Measurements from ENCODE around the gene PHF21A.

The PHF21A gene

GRCh38 chr11:45895553-45896259 lies 225.5 kb downstream of the PHF21A start:
- DNase-seq: no peak
- Mint-ChIP-seq H3K4me1 (peaks cover 62% of the 10 kb centered on the region), H3K4me3 (no peak overlapping the region), H3K36me3 (ENCODE audit: low read depth) (no peaks in the 10 kb centered on the region), H3K27ac (no peak overlapping the region), H3K27me3 (ENCODE audit: low read depth, poor library complexity) (peaks cover 19% of the 10 kb centered on the region), H3K9me3 (no peaks in the 10 kb centered on the region)
- TF ChIP-seq CTCF (IDR thresholded peaks at IDR 0.05): no peak

- TF ChIP-seq CTCF (IDR thresholded peaks at IDR 0.05): no peak
- peaks cover 22% of the 10 kb centered on the region for H3K27me3 Mint-ChIP-seq (ENCODE audit: low read depth, poor library complexity)
- no peaks in the 10 kb centered on the region for H3K36me3 Mint-ChIP-seq (ENCODE audit: low read depth)
- H3K4me1 Mint-ChIP-seq: peaks cover 57% of the 10 kb centered on the region
- H3K27ac Mint-ChIP-seq: no peak overlapping the region
- no peak for DNase-seq
- H3K9me3 Mint-ChIP-seq: no peaks in the 10 kb centered on the region
- no peak overlapping the region for H3K4me3 Mint-ChIP-seq
Observed at GRCh38 chr11:45894555-45895247, 226.6 kb downstream of the PHF21A start.

GRCh38 chr11:45892856-45893255 lies 228.4 kb downstream of the PHF21A start:
- no peak overlapping the region for H3K4me3 Mint-ChIP-seq
- DNase-seq: no peak
- no peak for TF ChIP-seq CTCF (IDR thresholded peaks at IDR 0.05)
- peaks cover 38% of the 10 kb centered on the region for H3K27me3 Mint-ChIP-seq (ENCODE audit: low read depth, poor library complexity)
- H3K36me3 Mint-ChIP-seq (ENCODE audit: low read depth): no peaks in the 10 kb centered on the region
- no peaks in the 10 kb centered on the region for H3K9me3 Mint-ChIP-seq
- peaks cover 42% of the 10 kb centered on the region for H3K4me1 Mint-ChIP-seq
- no peak overlapping the region for H3K27ac Mint-ChIP-seq

- Mint-ChIP-seq H3K27me3 (ENCODE audit: low read depth, poor library complexity) (peaks cover 55% of the 10 kb centered on the region), H3K9me3 (no peaks in the 10 kb centered on the region), H3K4me3 (no peak overlapping the region), H3K4me1 (peaks cover 23% of the 10 kb centered on the region), H3K27ac (no peak overlapping the region), H3K36me3 (ENCODE audit: low read depth) (no peaks in the 10 kb centered on the region)
- no peak for DNase-seq
- TF ChIP-seq CTCF (IDR thresholded peaks at IDR 0.05): no peak
Observed at GRCh38 chr11:45890886-45891550, 230.2 kb downstream of the PHF21A start.

GRCh38 chr11:45889966-45890365 lies 231.3 kb downstream of the PHF21A start:
- Mint-ChIP-seq H3K9me3 (no peaks in the 10 kb centered on the region), H3K27me3 (ENCODE audit: low read depth, poor library complexity) (peaks cover 61% of the 10 kb centered on the region), H3K36me3 (ENCODE audit: low read depth) (no peaks in the 10 kb centered on the region), H3K4me1 (peaks cover 21% of the 10 kb centered on the region), H3K4me3 (no peak overlapping the region), H3K27ac (no peak overlapping the region)
- no peak for TF ChIP-seq CTCF (IDR thresholded peaks at IDR 0.05)
- DNase-seq: no peak

All from nephron progenitor cell (in vitro differentiated cells).